Osteoblast (primary cell): ENCODE measurements around the gene RAD51B. TPM values are rescaled to one million over a fixed set of nuclear protein-coding genes. Genes with fewer than 3 reads are reported as not detected.

Experiments
- DNase-seq: peaks from one replicate; pipeline ENCODE4 v3.0.0; 2011; ENCODE audit warnings: low spot score, mixed read lengths; ENCODE audit not compliant: insufficient read length; ENCODE audit errors: missing footprints
- H2AFZ ChIP-seq: 2 replicates; pipeline ENCODE4 v1.6.0; 2011; ENCODE audit warnings: mild to moderate bottlenecking, low read length
- H3K27ac ChIP-seq: 2 replicates; pipeline ENCODE4 v1.5.1; 2011; ENCODE audit warnings: mild to moderate bottlenecking, low read depth, low read length, moderate library complexity
- H3K27me3 ChIP-seq: 2 replicates; pipeline ENCODE4 v1.6.0; 2012; ENCODE audit warnings: mild to moderate bottlenecking, control low read depth, inconsistent platforms, low read length, moderate library complexity; ENCODE audit not compliant: insufficient read depth
- H3K36me3 ChIP-seq: 2 replicates; pipeline ENCODE4 v1.5.1; 2011; ENCODE audit warnings: mild to moderate bottlenecking, low read length, control low read depth, moderate library complexity; ENCODE audit not compliant: insufficient read depth
- H3K4me1 ChIP-seq: 2 replicates; pipeline ENCODE4 v1.5.1; 2011; ENCODE audit warnings: mild to moderate bottlenecking, low read length, control low read depth, moderate library complexity; ENCODE audit not compliant: insufficient read depth
- H3K4me2 ChIP-seq: 2 replicates; pipeline ENCODE4 v1.6.0; 2011; ENCODE audit warnings: mild to moderate bottlenecking, low read length; ENCODE audit not compliant: insufficient read depth
- H3K4me3 ChIP-seq: fragments of 200-600 bp; sonication (generic); 3 replicates; pipeline ENCODE4 v1.5.1; 2012; ENCODE audit warnings: mild to moderate bottlenecking, low read length, inconsistent platforms; ENCODE audit not compliant: insufficient read depth
- H3K79me2 ChIP-seq: 2 replicates; pipeline ENCODE4 v1.6.0; 2012; ENCODE audit warnings: mild to moderate bottlenecking, low read length, control low read depth, inconsistent platforms; ENCODE audit not compliant: insufficient read depth
- H3K9me3 ChIP-seq: 2 replicates; pipeline ENCODE4 v1.5.1; 2011; ENCODE audit warnings: low read depth, low read length, control low read depth
- H4K20me1 ChIP-seq: 2 replicates; pipeline ENCODE4 v1.6.0; 2012; ENCODE audit warnings: mild to moderate bottlenecking, low read length, control low read depth; ENCODE audit not compliant: insufficient read depth
- total RNA-seq: library from RNA; depleted of rRNA; stranded (reverse); fragments of >200 nt; gene quantifications from 2 replicates; pipeline ENCODE4 v1.2.3, GENCODE V29; 2012
- TF ChIP-seq, protein P1 (sequence below): IDR thresholded peaks from 2 replicates; pipeline ENCODE4 v1.5.1; 2011; ENCODE audit warnings: mild to moderate bottlenecking, low read depth, low read length, moderate library complexity; ENCODE audit errors: extremely low read depth

Gene RAD51B
- total RNA-seq, 1 donor: 13.8 TPM

- Histone ChIP-seq H2AFZ (no peak overlapping the region), H3K36me3 (no peaks in the 10 kb centered on the region), H4K20me1 (no peaks in the 10 kb centered on the region), H3K27ac (no peak overlapping the region), H3K4me1 (no peaks in the 10 kb centered on the region), H3K9me3 (no peaks in the 10 kb centered on the region), H3K27me3 (no peaks in the 10 kb centered on the region), H3K4me2 (no peak overlapping the region), H3K79me2 (no peaks in the 10 kb centered on the region), H3K4me3 (no peak overlapping the region)
- TF ChIP-seq, protein P1, sequence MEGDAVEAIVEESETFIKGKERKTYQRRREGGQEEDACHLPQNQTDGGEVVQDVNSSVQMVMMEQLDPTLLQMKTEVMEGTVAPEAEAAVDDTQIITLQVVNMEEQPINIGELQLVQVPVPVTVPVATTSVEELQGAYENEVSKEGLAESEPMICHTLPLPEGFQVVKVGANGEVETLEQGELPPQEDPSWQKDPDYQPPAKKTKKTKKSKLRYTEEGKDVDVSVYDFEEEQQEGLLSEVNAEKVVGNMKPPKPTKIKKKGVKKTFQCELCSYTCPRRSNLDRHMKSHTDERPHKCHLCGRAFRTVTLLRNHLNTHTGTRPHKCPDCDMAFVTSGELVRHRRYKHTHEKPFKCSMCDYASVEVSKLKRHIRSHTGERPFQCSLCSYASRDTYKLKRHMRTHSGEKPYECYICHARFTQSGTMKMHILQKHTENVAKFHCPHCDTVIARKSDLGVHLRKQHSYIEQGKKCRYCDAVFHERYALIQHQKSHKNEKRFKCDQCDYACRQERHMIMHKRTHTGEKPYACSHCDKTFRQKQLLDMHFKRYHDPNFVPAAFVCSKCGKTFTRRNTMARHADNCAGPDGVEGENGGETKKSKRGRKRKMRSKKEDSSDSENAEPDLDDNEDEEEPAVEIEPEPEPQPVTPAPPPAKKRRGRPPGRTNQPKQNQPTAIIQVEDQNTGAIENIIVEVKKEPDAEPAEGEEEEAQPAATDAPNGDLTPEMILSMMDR: no peak
- DNase-seq: no peak
Observed at GRCh38 chr14:68318828-68319227, 499.2 kb downstream of the RAD51B start.

DNA sequence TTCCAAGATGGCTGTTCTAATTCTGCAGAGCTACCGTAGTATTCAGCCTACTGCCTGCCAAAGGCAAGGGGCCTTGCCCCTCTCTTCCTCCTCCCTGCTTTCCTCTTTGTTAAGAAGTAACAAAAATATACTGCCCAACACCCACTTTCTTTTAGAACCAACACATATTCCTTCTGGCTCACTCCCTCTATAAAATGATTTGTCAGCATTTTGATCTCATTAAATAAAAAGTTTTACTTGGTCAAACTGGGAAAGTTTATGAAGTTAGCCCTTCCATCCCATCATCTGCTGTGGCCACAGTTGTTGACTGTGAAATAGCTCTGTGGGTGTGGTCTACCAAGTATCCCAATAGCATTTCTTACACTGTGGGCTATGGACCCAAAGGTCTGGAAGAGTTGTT lies 500.9 kb downstream of the RAD51B start:
- no peak overlapping the region for H3K27ac ChIP-seq
- no peaks in the 10 kb centered on the region for H3K4me1 ChIP-seq
- H3K9me3 ChIP-seq: no peaks in the 10 kb centered on the region
- no peaks in the 10 kb centered on the region for H3K36me3 ChIP-seq
- H3K4me3 ChIP-seq: no peak overlapping the region
- no peak for DNase-seq
- no peaks in the 10 kb centered on the region for H3K27me3 ChIP-seq
- no peaks in the 10 kb centered on the region for H3K79me2 ChIP-seq
- no peak overlapping the region for H2AFZ ChIP-seq
- no peaks in the 10 kb centered on the region for H4K20me1 ChIP-seq
- no peak overlapping the region for H3K4me2 ChIP-seq
- TF ChIP-seq, protein P1: no peak

GRCh38 chr14:68322940-68323620 lies 503.5 kb downstream of the RAD51B start:
- Histone ChIP-seq H3K36me3 (no peaks in the 10 kb centered on the region), H3K4me1 (no peaks in the 10 kb centered on the region), H2AFZ (no peak overlapping the region), H3K79me2 (no peaks in the 10 kb centered on the region), H3K4me3 (no peak overlapping the region), H4K20me1 (no peaks in the 10 kb centered on the region), H3K9me3 (no peaks in the 10 kb centered on the region), H3K27ac (no peak overlapping the region), H3K4me2 (no peak overlapping the region), H3K27me3 (no peaks in the 10 kb centered on the region)
- no peak for DNase-seq
- TF ChIP-seq, protein P1: no peak

DNA sequence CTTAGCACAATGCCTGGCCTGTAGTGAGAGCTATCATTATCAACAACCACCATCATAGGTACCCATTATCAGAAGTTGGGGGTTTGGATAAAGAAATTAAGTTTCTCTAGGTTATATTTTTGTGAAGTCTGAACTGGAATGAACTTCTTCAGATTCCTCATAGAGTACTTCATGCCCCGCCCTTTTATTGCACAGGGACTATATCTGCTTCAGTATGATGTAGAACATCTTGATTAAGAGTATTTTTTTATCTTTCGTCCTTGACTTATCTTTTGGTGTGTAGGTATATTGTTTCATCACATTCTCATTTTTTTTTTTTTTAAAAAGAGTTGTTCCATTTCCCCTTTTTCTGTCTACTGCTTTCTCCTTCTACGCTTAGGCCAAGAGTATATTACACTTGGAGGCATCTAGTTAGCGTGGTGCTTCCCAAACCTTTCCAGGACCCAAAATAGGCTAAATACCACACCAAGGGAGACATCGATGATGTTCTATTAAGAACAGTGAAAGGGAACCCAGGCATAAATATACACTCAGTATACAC lies 505.8 kb downstream of the RAD51B start:
- Histone ChIP-seq H4K20me1 (no peaks in the 10 kb centered on the region), H2AFZ (no peak overlapping the region), H3K9me3 (no peaks in the 10 kb centered on the region), H3K27me3 (no peaks in the 10 kb centered on the region), H3K27ac (no peak overlapping the region), H3K79me2 (no peaks in the 10 kb centered on the region), H3K36me3 (no peaks in the 10 kb centered on the region), H3K4me1 (no peaks in the 10 kb centered on the region), H3K4me2 (no peak overlapping the region), H3K4me3 (no peak overlapping the region)
- DNase-seq: no peak
- TF ChIP-seq, protein P1: no peak
